NT2/D1 (cell line): ENCODE results near the gene OASL.
"Not testable (repeated sequence)": the region's sequence is repeated elsewhere in the genome, so short reads cannot be mapped to it uniquely, and the experiment has no call there.

Experiments
- DNase-seq: peaks from one replicate; pipeline ENCODE4 v3.0.0-alpha.2; 2011; ENCODE audit warnings: low read depth, low spot score
- H3K27me3 ChIP-seq: 2 replicates; pipeline ENCODE4 v1.6.0; 2011; ENCODE audit warnings: mild to moderate bottlenecking; ENCODE audit not compliant: insufficient read length, insufficient read depth
- H3K36me3 ChIP-seq: 2 replicates; pipeline ENCODE4 v1.6.1; 2011; ENCODE audit warnings: mild to moderate bottlenecking, low read length, mixed read lengths; ENCODE audit not compliant: insufficient read depth, insufficient read length
- H3K4me1 ChIP-seq: 2 replicates; pipeline ENCODE4 v1.5.1; 2011; ENCODE audit not compliant: insufficient read depth, insufficient read length
- H3K4me3 ChIP-seq: 2 replicates; pipeline ENCODE4 v1.5.1; 2011; ENCODE audit warnings: low read depth; ENCODE audit not compliant: insufficient read length
- H3K9ac ChIP-seq: 2 replicates; pipeline ENCODE4 v1.6.0; 2011; ENCODE audit warnings: low read depth; ENCODE audit not compliant: insufficient read length
- H3K9me3 ChIP-seq: 2 replicates; pipeline ENCODE4 v1.5.1; 2011; ENCODE audit warnings: mild to moderate bottlenecking, low read length; ENCODE audit not compliant: insufficient read depth
- SUZ12 ChIP-seq: IDR thresholded peaks from 2 replicates; pipeline ENCODE4 v1.6.1; 2011; ENCODE audit not compliant: insufficient read length, insufficient read depth; ENCODE audit errors: extremely low read depth
- YY1 ChIP-seq: IDR thresholded peaks from 2 replicates; pipeline ENCODE4 v1.6.1; 2011; ENCODE audit not compliant: insufficient read length, insufficient read depth
- ZNF274 ChIP-seq: IDR thresholded peaks from 2 replicates; pipeline ENCODE4 v1.6.1; 2011; ENCODE audit warnings: mild to moderate bottlenecking, low read depth, low read length

The OASL gene

GRCh38 chr12:121084229-121084628 is 45.2 kb upstream of the OASL start:
- Histone ChIP-seq H3K9me3 (peaks cover 16% of the 10 kb centered on the region; the same call in 1 of the 2 replicates), H3K4me1 (no peaks in the 10 kb centered on the region), H3K36me3 (no peaks in the 10 kb centered on the region), H3K4me3 (no peak overlapping the region), H3K27me3 (no peaks in the 10 kb centered on the region), H3K9ac (no peak overlapping the region)
- TF ChIP-seq SUZ12 (no peak), YY1 (no peak), ZNF274 (no peak)
- no peak for DNase-seq

- no peak for DNase-seq
- Histone ChIP-seq H3K9ac (no peak overlapping the region), H3K4me1 (no peaks in the 10 kb centered on the region), H3K4me3 (no peak overlapping the region), H3K36me3 (no peaks in the 10 kb centered on the region), H3K9me3 (peaks cover 20% of the 10 kb centered on the region), H3K27me3 (no peaks in the 10 kb centered on the region)
- TF ChIP-seq YY1 (no peak), ZNF274 (no peak), SUZ12 (no peak)
Measured at GRCh38 chr12:121080909-121081308, 41.9 kb upstream of the OASL start.

GRCh38 chr12:121079736-121080272 is 40.8 kb upstream of the OASL start:
- Histone ChIP-seq H3K4me3 (no peak overlapping the region), H3K9ac (no peak overlapping the region), H3K36me3 (no peaks in the 10 kb centered on the region), H3K27me3 (no peaks in the 10 kb centered on the region), H3K9me3 (peaks cover 27% of the 10 kb centered on the region), H3K4me1 (no peaks in the 10 kb centered on the region)
- no peak for TF ChIP-seq YY1
- TF ChIP-seq ZNF274, result no peak
- no peak for TF ChIP-seq SUZ12
- DNase-seq, result no peak

GRCh38 chr12:121077440-121077839 is 38.4 kb upstream of the OASL start:
- not testable (repeated sequence) for H3K4me3 ChIP-seq, H3K9ac ChIP-seq, H3K36me3 ChIP-seq, H3K27me3 ChIP-seq, DNase-seq, H3K4me1 ChIP-seq
- peaks cover 48% of the 10 kb centered on the region for H3K9me3 ChIP-seq

GRCh38 chr12:121075911-121076310 is 36.9 kb upstream of the OASL start:
- H3K9ac ChIP-seq, H3K27me3 ChIP-seq, H3K4me1 ChIP-seq, H3K4me3 ChIP-seq, H3K36me3 ChIP-seq, DNase-seq: not testable (repeated sequence)
- peaks cover 64% of the 10 kb centered on the region for H3K9me3 ChIP-seq

- Histone ChIP-seq H3K27me3 (no peaks in the 10 kb centered on the region), H3K4me3 (no peak overlapping the region), H3K9ac (no peak overlapping the region), H3K9me3 (peaks cover 45% of the 10 kb centered on the region), H3K4me1 (no peaks in the 10 kb centered on the region), H3K36me3 (no peaks in the 10 kb centered on the region)
- TF ChIP-seq SUZ12, result no peak
- TF ChIP-seq YY1, result no peak
- no peak for TF ChIP-seq ZNF274
- DNase-seq, result no peak
Measured at GRCh38 chr12:121072147-121072546, 33.1 kb upstream of the OASL start.

GRCh38 chr12:121069206-121069605 is 30.2 kb upstream of the OASL start:
- H3K36me3 ChIP-seq, result no peaks in the 10 kb centered on the region
- H3K9ac ChIP-seq, result no peak overlapping the region
- H3K4me3 ChIP-seq, result no peak overlapping the region
- TF ChIP-seq YY1 (no peak), ZNF274 (no peak), SUZ12 (no peak)
- H3K9me3 ChIP-seq, result peaks cover 32% of the 10 kb centered on the region
- no peak for DNase-seq
- H3K27me3 ChIP-seq, result no peaks in the 10 kb centered on the region
- H3K4me1 ChIP-seq, result no peaks in the 10 kb centered on the region

GRCh38 chr12:121065345-121065744 is 26.3 kb upstream of the OASL start:
- Histone ChIP-seq H3K4me3 (no peak overlapping the region), H3K36me3 (no peaks in the 10 kb centered on the region), H3K9me3 (no peaks in the 10 kb centered on the region), H3K9ac (no peak overlapping the region), H3K4me1 (no peaks in the 10 kb centered on the region), H3K27me3 (no peaks in the 10 kb centered on the region)
- no peak for DNase-seq
- TF ChIP-seq SUZ12 (no peak), ZNF274 (no peak), YY1 (no peak)

GRCh38 chr12:121064586-121064985 is 25.5 kb upstream of the OASL start:
- not testable (repeated sequence) for DNase-seq, H3K9ac ChIP-seq, H3K4me1 ChIP-seq, H3K36me3 ChIP-seq, H3K4me3 ChIP-seq, H3K9me3 ChIP-seq, H3K27me3 ChIP-seq
